Left hindlimb (tissue), 1 donor: ENCODE data around the gene SARM1.

ENCODE experiments used
- DNase-seq: peaks from one replicate; pipeline ENCODE4 v3.0.0-alpha.2; 2018

Gene SARM1

DNA sequence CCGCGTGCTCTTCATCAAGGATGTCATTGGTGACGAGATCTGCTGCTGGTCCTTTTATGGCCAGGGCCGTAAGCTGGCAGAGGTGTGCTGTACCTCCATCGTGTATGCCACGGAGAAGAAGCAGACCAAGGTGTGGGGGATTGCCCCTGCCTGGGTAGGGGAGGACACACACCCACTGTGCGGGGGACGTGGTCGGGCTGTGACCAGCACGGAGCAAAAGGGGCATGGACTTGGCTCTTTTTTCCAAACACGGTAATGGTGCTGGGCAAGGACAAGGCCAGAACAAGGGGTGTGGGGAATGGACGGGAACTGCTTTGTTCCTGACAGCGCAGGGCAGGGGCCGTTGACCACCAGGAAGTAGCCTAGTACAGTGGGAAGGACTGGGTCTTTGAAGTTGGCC is 29.2 kb upstream of the SARM1 start:
- no peak for DNase-seq

DNA sequence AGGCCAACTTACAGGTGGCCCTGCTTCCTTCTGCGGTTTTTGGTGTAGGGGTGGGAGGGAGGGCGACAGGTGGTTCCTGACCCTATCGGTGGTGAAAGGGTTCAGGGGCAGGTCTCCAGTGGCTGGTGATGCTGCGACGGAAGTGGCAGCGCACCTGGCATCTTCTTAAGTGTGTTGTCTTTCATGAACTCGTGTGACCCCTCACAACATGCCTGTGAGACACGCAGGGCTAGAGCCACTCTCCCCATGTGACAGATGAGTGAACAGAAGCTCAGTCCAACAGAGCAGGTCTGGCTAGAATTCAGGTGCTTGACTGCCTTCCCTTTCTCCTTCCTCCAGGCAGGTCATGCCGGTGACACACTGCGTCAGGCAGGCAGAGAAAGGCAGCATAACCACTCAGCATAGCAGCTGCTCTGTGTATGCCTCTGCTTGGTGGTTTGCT is 28.0 kb upstream of the SARM1 start:
- no peak for DNase-seq

DNA sequence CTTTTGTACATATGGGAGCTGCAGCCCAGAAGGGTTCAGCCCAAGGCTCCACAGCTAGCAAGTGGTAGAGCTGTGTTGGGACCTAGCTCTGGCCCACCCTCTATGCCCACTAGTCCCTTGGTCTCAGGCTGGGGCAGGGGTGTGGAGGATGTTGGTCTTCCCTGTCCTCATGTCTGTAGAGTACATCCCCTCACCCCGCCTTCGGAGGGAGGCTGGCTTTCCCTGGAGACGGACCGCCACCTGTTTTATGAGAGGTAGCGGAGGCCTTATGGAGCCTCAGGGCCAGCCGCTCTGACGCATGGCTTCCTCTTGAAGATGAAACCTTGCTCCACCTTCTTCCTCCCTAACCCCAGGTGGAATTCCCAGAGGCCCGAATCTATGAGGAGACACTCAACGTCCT is 27.5 kb upstream of the SARM1 start:
- DNase-seq: no peak

DNA sequence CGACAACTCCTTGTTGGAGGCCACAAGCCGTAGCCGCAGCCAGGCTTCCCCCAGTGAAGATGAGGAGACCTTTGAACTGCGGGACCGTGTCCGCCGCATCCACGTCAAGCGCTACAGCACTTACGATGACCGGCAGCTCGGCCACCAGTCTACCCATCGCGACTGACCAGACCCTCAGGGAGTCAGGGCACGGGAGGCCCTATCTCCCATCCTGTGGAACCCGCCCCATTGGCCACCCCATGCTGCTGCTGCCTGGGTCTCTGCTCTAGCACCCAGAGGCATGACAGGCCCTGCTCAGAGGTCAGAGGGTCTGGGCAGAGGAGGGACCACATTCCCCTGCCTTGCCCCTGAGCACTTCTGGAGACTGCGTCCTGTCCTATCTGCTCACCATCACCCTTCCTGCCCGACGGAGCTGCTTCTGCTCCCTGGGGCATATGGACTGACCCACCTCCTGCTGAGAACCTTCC is 27.0 kb upstream of the SARM1 start:
- DNase-seq: no peak

GRCh38 chr17:28345419-28346198 is 25.9 kb upstream of the SARM1 start:
- DNase-seq: no peak

GRCh38 chr17:28346199-28346580 is 25.3 kb upstream of the SARM1 start:
- DNase-seq: no peak

GRCh38 chr17:28346746-28347246 is 24.7 kb upstream of the SARM1 start:
- DNase-seq: no peak

DNA sequence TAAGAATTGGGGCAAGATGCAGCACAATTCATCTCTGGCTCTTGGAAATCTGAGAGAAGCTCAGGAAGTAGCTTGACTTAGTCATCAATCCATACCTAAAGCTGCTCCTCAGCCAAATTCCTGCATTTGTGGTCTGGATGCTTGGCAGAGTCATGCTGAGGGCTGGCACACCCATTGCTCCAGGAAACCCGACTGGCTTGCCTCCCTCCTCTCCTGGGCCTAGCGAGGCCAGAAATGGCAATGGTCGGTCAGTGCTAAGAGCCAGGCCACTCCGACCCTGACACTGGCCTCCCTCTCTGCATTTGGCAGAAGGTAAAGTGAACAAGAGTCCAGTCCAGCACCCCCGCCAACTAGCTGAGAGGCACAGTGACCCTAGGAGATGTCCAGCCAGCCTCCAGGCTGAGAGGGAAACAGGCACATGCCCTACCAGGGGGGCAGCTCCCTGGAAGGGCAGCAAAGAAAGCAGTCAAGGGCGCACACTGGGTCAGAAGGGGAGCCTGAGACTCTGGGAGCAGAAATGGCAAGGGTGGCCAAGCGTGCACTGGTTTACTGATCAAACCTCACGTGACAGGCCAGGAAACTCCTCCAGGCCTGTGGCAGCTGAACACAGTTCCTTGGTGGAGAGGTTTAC is 24.1 kb upstream of the SARM1 start:
- no peak for DNase-seq

DNA sequence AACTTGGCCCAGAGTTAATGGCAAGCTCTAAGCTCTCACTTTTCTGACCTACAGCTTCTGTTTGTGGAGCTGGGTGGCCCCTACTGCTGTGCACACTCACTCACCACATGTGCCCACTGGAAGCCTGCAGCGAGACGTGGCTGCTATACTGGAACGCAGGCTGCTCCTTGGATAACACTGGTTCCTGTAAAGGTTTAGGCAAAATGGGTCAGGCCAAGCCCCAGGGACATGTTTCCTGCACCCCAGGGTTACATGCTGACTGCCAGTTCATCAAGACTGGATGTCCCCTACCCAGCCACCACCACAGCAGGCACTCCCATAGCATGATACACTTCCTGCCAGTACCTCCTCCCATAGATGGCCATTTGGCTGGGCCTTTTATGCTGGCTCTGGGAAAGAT is 22.5 kb upstream of the SARM1 start:
- DNase-seq: no peak

DNA sequence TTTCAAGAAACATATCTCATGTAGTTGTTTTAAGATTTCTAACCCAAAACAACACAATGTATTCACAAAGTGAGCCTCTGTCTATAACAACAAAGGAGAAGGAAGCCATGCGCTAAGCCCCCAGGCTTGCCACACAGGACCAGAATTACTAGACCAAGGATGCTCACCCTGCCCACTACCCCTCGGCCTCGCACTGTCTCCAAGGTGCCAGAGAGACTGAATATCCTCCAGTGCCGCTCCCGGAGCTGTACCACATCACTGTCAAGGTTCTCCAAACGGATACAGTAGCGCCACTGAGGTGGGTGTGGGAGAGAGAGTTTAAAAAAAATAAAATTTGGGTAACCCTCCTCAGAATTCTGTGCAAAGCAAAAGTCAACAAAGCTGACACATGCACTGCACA is 21.2 kb upstream of the SARM1 start:
- DNase-seq: no peak

DNA sequence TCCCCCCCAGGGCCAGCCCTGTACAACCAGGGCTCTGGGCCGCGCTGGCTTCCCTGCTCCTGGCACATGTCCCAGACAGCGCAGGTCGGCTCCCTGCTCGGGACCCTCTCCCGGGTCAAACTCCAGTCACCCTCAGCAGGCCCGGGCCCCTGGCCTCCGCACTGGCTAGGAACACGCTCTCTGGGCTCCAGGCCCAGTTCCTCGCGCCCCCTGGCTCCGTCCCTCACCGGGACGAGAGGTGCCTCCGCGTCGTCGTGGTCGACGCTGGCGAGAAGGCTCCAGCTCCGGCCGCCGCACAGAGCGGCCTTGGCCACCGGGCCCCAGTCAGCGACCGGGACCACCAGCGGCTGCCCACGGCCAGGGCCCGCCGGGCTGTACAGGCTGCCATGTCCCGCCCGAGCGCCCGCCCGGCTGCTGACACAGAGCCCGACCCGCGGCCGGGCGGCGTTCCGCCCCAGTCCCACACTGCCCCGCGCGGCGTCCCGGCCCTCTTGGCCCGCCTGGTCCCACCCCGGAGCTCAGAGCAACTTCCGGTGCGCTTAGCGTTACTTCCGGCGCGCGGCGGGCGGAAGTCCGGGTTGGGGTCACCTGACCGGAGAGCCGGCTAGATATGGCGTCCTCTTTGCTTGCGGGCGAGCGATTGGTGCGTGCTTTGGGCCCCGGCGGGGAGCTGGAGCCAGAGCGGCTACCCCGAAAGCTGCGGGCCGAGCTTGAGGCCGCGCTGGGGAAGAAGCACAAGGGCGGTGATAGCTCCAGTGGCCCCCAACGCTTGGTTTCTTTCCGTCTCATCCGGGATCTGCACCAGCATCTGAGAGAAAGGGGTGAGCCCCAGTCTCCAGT is 14.2 kb upstream of the SARM1 start, which contains the start of gene POLDIP2:
POLDIP2 (minus strand) TSS at position 467 of the 840 bp plus-strand sequence; CDS start at position 388, 79 bp downstream.
- DNase-seq: peak; percentile 97

DNA sequence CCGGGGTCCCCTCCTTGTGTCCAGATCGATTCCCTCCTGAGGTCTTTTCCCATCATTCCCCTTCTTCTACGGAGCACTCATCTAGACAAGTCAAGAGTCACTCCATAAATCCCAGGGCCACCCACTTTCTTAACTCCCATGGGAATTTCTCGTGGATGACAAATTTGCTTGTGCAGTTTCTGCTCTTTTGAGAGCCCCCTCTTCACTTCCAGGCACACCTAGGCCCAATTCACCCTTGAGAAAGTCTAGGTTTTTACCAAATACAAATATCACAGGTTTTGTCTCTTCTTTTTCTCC is 13.6 kb upstream of the SARM1 start:
- DNase-seq: no peak

DNA sequence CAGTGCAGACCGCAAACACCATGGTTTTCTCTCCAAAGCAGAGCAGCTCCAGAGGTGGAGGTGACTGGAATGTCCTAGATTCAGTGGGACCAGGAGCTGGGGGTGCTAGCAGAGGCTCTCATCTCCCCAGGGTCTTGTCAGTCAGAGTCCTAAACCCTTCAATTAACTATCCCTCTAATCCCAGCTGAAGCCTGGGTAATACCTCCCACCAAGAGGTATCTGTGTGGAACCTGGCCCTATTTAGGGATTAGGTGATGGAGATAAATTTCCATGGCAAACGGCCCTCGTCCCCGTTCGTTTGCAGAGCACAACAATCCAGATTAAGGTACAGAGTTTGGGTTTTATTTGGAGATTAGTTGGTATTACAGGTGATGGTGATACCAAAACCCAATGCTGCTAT is 8.3 kb upstream of the SARM1 start:
- no peak for DNase-seq

DNA sequence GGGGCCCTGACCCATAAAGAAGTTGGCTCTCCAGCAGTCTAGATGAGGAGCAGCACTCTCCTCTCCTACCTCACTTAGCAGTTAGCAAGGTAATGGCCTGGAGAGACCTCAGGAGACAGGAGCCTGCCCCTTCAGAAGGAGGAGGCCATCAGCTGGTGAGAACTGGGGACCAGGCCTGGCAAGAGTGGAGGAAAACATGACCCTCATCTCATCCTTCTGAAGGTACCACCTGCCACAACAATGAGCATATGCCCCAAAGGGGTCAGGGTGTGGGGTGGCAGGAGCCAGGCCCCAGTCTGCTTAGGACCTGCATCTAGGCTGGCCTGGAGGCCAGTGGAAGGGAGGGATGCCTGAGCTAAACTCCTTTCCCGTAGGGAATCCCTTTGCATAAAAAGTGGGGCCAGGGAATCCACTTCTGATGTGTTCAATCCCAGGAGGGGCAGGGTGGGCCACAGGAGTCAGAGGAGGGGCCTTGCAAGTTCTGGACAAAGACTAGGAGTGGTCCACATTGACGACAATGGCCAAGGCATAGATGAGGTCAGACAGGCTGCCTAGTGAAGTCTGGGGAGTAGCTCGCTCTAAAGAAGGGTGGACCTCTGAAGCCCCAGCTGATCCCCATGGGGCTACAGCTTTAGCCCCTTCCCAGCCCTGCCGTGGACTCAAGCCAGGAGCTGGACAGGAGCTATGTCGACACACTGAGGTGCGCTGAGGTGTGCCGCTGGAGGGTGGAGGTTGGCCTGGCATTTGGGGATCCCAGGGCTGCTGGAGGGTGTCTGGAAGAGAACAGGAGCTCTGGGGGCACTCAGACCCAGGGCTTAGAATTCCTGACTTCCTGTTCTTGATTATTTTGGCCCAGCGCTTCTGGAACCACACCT is 7.5 kb upstream of the SARM1 start:
- DNase-seq: no peak

GRCh38 chr17:28364665-28365363 is 6.7 kb upstream of the SARM1 start, which contains the start of gene SEBOX:
SEBOX (minus strand) TSS chr17:28365199; CDS start chr17:28365151, 48 bp downstream.
- DNase-seq: no peak

DNA sequence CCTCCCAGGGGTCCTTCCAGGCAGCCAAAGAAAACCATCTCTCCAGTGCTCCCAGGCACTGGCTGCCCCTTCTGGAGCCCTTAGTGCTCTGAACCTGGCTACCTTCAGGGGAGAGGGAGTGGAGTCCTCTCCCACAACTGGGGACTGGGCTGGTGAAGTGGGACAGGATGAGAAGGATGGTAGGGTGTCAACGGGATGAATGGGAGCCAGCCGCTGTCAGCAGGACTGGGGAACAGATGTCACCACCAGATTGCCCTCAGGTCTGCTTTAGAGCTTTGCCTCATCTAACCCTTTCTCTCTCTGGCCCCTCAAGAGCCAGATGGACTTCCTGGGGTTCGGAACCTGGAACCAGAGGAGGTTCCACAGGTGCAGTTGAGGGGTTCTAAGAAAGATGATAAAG is 6.0 kb upstream of the SARM1 start:
- DNase-seq: no peak

DNA sequence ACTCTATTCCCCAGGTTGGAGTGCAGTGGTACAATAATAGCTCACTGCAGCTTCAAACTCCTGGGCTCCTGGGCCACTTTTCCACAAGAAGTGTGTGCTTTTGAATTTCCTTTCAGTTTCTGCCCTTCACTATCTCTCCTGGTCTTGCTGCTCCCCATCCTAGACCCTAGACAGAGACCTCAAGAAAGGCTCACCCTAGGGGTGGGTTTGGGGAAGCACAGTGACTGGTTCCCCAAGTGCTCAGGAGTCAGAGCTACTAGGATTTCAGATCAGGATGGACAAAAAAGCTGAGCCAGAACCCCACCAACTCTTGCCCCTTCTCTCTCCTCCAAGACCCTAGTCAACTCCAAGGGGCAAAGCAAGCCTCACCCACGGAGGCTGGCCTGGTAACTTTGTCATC is 4.9 kb upstream of the SARM1 start:
- DNase-seq: no peak

DNA sequence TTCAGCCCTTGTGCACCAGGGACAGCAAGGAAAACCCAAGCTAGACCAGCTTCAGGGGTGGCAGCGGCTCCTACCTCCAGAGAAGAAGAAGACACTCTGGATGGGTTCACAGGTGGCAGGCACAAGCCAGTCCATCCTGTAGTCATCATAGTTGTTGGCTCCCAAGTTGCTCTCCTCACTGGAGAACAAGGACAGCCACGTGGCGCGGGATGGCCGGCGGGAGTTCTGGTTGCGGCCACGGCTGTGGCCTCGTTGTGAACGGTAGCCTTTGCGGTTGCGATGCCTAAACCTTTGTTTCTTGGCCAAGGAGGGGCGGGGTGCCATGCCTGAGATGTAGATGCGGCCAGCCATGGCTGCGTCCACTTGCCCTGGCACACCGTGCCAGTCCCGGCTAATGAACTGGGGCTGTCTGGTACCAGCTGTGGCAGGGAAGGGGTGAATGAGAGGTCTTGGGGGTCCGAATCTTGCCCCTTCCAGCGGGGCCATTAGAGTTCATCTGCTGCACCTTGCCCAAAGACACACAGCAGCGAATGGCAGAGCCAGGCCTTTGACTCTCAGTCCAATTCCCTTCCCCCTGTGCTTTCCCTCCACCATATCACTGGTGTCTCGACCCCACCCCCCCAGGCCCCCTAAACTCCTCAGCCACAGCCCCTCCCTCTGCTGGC is 3.7 kb upstream of the SARM1 start:
- DNase-seq: no peak

DNA sequence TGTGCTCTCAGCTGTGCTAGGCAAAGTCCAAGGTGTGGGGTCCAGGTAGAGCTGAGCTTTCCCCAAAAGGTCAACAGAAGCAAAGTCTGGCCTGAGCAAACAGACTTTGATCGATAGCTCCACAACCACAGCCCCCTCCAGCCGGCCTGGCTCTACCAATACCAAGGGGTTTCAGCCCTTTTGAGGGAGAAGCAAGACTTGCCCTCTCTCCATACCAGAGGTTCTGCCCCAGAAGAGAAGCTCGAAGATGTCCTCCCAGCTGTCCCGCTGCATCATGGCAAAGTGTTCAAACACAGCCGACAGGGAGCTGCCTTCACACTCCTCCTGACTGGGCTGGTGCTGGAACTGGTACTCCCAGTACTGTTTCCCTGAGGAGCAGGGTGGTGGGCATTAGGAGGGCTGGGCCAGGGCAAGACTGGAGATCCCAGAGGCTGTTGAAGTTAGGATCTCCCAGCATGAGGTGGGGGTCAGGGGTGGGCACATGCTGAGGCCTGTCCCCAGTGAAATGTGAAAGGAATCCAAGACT is 3.1 kb upstream of the SARM1 start:
- DNase-seq: no peak

DNA sequence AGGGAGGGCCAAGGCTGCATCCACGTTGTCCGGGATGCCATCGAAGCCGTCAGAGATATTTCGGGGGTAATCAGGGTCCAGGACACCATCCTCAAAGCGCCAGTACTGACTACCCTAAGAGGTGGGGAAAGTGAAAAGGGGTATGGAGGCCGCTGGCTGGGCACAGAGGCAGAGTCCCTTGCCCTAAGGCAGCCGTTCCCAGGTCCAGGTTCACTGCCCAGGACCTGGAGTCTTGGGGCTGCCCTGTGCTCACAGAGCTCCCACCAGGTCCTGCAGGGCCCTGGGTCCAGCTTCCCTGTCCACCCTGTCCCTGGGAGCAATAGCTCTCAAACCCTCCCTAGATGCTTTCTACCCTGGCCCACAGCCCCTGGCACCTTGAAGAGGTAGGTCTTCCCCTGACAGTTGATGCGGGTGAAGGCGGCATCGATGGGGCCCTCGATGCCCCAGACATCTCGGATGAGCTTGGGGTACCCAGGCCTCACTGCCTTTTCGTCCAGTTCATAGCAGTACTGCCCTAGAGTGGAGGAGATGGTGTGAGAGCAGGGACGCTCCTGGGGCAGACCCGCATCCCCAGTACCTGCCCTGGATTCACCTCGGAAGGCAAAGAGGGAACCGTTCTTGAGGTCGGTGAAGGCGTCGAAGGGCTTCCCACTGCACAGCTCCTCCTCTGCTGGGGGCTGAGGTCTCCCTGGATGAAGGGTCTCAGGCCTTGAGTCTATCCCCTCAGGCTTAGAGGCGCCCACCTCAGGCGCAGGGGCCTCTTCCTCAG is 2.4 kb upstream of the SARM1 start:
- DNase-seq: no peak
